HK-2 (cell line): ENCODE data around the gene SERPINI2.
"Not testable (repeated sequence)": the region's sequence is repeated elsewhere in the genome, so short reads cannot be mapped to it uniquely, and the experiment has no call there.

Source experiments
- DNase-seq: peaks from one replicate; pipeline ENCODE4 v3.0.0-alpha.2; 2018; ENCODE audit not compliant: unreplicated experiment

The SERPINI2 gene

GRCh38 chr3:167450195-167450594 is 23.6 kb downstream of the SERPINI2 start:
- no peak for DNase-seq

- no peak for DNase-seq
Measured at GRCh38 chr3:167445491-167445890, 28.4 kb downstream of the SERPINI2 start.

DNA sequence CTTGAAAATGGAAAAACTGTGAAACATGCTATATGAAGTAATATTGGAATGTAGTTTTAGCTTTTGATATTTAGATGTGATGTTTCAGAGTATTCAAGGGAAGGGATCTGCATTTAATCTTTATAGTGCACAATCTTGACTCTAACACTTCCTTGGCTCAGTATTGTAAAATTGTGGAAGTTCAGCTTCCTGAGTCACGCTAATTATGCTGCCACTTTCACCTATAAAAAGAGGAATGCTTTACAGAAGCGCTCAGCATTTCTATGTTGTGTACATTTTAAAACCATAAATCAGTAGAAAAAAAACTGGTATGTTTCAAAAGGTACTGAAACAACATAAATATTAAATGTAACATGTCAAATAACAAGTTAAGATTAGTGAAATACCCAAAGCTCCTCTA is 32.6 kb downstream of the SERPINI2 start:
- no peak for DNase-seq

GRCh38 chr3:167437428-167438139 is 36.3 kb downstream of the SERPINI2 start:
- no peak for DNase-seq

DNA sequence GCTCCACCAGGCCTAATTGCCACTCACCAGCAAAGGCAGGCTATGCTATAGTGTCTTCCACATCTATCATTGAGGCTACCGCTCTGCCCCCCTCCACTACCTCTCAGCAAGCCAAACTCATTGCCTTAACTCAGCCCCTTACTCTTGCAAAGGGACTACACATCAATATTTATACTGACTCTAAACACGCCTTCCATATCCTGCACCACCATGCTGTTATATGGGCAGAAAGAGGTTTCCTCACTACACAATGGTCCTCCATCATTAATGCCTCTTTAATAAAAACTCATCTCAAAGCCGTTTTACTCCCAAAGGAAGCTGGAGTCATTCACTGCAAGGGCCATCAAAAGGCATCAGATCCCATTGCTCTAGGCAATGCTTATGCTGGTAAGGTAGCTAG is 46.9 kb downstream of the SERPINI2 start:
- DNase-seq: not testable (repeated sequence)

GRCh38 chr3:167422396-167422795 is 51.4 kb downstream of the SERPINI2 start:
- not testable (repeated sequence) for DNase-seq

DNA sequence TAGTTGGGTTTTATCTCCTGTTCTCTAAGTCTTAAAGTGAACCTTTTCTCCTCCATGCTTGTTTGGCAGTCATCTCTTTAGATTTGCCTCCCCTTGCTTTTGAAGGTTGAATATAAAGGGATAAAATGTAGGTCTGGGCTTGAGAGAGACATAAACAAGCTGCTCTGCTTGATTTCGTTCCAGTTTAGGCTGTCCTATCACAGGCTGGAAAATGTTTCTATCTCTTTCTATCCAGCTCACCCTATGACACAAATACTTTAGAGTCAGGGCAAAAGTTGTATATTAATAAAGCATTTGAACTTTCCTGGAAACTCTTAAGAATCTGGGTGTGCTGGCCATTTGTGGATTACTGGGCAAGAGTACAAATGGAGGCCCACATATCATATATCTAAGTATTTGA is 64.2 kb downstream of the SERPINI2 start:
- DNase-seq: no peak

- peak; percentile 49 for DNase-seq
Measured at GRCh38 chr3:167406876-167407492, 66.9 kb downstream of the SERPINI2 start.

- no peak for DNase-seq
Measured at GRCh38 chr3:167397826-167398225, 76.0 kb downstream of the SERPINI2 start.

- DNase-seq: no peak
Measured at GRCh38 chr3:167396075-167396474, 77.8 kb downstream of the SERPINI2 start.

GRCh38 chr3:167394003-167394402 is 79.8 kb downstream of the SERPINI2 start:
- no peak for DNase-seq
